ENCODE results near the gene THBS2. TPM values are rescaled to one million over a fixed set of nuclear protein-coding genes. Genes with fewer than 3 reads are reported as not detected.

The THBS2 gene
- polyA plus RNA-seq, 1 donor: 10.7 TPM

DNA sequence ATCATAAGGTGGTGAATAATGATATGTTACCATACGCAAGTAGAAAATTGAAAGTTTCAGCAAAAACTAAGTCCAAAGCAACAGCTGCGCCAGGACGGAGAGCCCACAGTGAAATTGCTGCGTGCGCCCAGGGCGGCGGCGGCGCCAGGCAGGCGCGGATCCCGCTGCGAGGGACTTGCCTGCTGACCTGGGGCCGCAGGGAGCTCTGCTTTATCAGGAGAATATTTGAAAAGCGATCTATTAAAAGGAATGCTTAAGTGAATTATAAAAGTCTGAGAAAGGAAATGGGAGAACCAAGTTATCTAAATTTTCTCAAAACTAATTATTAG, 85.4 kb downstream of the THBS2 start:
- Histone ChIP-seq H3K4me3 (ENCODE audit: low read length) (no peak overlapping the region), H3K4me1 (ENCODE audit: control insufficient read depth, insufficient read depth, low read length) (no peaks in the 10 kb centered on the region), H3K9me3 (ENCODE audit: control insufficient read depth, low read depth, low read length) (no peaks in the 10 kb centered on the region), H3K36me3 (ENCODE audit: control insufficient read depth, insufficient read depth, low read length) (no peaks in the 10 kb centered on the region), H3K27me3 (ENCODE audit: control insufficient read depth, insufficient read depth, low read length) (no peaks in the 10 kb centered on the region), H3K27ac (ENCODE audit: low read length) (no peak overlapping the region)
- WGBS (ENCODE audit: insufficient coverage, low lambda C conversion rate): 97% methylated on average over 6 of the region's 15 CpGs
- DNase-seq: no peak

DNA sequence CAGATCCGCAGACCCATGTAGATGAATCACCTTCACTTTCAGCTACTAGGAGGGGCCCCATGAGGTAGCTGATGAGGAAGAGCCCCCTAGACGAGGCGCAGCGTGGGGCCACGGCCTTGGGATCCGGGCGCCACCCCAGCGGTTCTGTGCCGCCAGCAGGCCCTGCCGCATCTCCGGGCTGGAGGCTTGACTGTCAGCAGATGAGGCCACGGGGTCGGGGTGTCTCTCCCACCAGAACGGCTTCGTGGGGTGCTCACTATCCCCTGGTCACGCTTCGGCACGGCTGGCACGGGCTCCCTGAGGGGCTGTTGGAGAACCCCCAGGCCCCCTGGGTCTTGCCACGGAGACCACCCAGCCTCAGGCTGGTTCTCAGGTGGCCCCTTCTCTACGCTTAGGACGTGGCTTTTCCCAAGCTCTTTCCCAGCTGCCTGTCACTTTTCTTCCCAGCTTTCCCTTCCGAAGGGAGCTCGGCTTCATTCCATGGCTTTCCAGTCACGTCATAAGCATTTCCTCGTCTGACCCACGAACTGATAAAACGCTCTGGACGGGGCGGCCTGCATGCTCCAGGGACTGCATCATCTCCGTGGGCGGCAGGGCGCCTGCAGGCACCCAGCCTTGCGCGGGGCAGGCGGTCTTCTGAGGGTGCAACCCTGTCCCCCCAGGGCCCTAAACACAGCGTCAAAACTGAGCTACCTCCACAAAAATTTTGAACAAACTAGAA, 85.9 kb downstream of the THBS2 start:
- Histone ChIP-seq H3K9me3 (ENCODE audit: control insufficient read depth, low read depth, low read length) (no peaks in the 10 kb centered on the region), H3K27ac (ENCODE audit: low read length) (no peak overlapping the region), H3K36me3 (ENCODE audit: control insufficient read depth, insufficient read depth, low read length) (no peaks in the 10 kb centered on the region), H3K4me3 (ENCODE audit: low read length) (no peak overlapping the region), H3K27me3 (ENCODE audit: control insufficient read depth, insufficient read depth, low read length) (no peaks in the 10 kb centered on the region), H3K4me1 (ENCODE audit: control insufficient read depth, insufficient read depth, low read length) (no peaks in the 10 kb centered on the region)
- no CpG with 5 or more reads among the region's 37 CpGs for WGBS (ENCODE audit: insufficient coverage, low lambda C conversion rate)
- no peak for DNase-seq

DNA sequence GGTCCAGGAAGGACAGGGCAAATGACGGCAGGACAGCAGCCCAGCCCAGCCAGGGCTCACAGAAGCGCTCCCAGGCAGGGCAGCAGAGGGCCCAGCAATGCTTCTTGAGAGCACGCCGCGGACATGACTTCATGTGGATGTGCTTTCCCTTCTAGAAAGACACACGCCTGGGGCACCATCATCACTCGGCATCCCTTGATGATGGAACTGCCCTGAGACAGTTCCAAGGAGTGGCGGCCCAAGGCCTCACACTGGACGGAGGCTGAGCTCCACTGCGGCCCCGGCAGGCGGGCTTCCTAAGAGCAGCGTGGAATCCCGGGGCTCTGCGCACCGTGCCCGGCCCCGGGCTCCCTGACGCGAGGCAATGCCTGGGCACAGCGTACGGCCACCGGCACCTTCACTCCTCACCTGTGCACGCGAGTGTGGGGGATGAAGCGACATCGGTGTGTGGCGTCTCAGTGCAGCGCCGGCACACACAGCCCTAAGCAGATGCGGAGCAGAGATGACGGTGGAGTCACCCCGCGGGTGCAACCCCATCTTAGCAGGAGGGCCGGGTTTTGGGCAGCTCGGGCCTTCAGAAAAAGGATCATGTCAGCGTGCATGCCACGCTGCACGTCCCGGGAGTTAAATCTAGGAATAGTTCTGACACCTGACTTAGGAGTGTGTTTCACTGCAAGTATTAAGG, 86.6 kb downstream of the THBS2 start:
- Histone ChIP-seq H3K4me1 (ENCODE audit: control insufficient read depth, insufficient read depth, low read length) (no peaks in the 10 kb centered on the region), H3K36me3 (ENCODE audit: control insufficient read depth, insufficient read depth, low read length) (no peaks in the 10 kb centered on the region), H3K4me3 (ENCODE audit: low read length) (no peak overlapping the region), H3K27ac (ENCODE audit: low read length) (no peak overlapping the region), H3K27me3 (ENCODE audit: control insufficient read depth, insufficient read depth, low read length) (no peaks in the 10 kb centered on the region), H3K9me3 (ENCODE audit: control insufficient read depth, low read depth, low read length) (no peaks in the 10 kb centered on the region)
- no CpG with 5 or more reads among the region's 40 CpGs for WGBS (ENCODE audit: insufficient coverage, low lambda C conversion rate)
- DNase-seq: no peak
